Retinal pigment epithelial cell (primary cell): ENCODE results near the gene CACNA1B.
"Not testable (repeated sequence)": the region's sequence is repeated elsewhere in the genome, so short reads cannot be mapped to it uniquely, and the experiment has no call there.

Experiments
- DNase-seq: peaks from one replicate; pipeline ENCODE4 v3.0.0-alpha.2; 2010; ENCODE audit warnings: low read depth
- H3K4me3 ChIP-seq: 2 replicates; pipeline ENCODE4 v1.5.1; 2011; ENCODE audit warnings: mild to moderate bottlenecking, low read length, control low read depth, moderate library complexity
- TF ChIP-seq, protein P1 (sequence below): conservative IDR thresholded peaks from 2 replicates; pipeline ENCODE4 v1.5.1; 2011; ENCODE audit warnings: low read depth, low read length, control low read depth, inconsistent platforms

The CACNA1B gene

DNA sequence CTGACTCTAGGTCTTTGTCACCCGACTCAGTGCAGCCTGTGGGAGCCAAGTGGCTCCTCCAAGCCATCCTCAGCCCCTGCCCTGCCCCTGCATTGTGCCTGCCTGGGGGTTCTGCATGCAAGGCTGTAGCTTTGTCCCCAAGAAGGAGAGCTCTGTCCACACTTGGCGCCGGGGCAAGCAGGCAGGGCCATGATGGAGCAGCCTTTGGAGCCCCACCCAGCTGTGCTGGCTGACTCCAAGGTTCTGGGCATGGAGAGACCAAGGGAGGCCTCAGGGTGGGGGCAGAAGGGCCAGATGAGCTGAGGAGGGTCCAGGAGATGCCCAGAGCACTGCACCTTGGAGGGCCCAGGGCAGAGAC lies 226.2 kb downstream of the CACNA1B start:
- DNase-seq, result no peak
- no peak overlapping the region for H3K4me3 ChIP-seq
- TF ChIP-seq, protein P1, sequence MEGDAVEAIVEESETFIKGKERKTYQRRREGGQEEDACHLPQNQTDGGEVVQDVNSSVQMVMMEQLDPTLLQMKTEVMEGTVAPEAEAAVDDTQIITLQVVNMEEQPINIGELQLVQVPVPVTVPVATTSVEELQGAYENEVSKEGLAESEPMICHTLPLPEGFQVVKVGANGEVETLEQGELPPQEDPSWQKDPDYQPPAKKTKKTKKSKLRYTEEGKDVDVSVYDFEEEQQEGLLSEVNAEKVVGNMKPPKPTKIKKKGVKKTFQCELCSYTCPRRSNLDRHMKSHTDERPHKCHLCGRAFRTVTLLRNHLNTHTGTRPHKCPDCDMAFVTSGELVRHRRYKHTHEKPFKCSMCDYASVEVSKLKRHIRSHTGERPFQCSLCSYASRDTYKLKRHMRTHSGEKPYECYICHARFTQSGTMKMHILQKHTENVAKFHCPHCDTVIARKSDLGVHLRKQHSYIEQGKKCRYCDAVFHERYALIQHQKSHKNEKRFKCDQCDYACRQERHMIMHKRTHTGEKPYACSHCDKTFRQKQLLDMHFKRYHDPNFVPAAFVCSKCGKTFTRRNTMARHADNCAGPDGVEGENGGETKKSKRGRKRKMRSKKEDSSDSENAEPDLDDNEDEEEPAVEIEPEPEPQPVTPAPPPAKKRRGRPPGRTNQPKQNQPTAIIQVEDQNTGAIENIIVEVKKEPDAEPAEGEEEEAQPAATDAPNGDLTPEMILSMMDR, result no peak

DNA sequence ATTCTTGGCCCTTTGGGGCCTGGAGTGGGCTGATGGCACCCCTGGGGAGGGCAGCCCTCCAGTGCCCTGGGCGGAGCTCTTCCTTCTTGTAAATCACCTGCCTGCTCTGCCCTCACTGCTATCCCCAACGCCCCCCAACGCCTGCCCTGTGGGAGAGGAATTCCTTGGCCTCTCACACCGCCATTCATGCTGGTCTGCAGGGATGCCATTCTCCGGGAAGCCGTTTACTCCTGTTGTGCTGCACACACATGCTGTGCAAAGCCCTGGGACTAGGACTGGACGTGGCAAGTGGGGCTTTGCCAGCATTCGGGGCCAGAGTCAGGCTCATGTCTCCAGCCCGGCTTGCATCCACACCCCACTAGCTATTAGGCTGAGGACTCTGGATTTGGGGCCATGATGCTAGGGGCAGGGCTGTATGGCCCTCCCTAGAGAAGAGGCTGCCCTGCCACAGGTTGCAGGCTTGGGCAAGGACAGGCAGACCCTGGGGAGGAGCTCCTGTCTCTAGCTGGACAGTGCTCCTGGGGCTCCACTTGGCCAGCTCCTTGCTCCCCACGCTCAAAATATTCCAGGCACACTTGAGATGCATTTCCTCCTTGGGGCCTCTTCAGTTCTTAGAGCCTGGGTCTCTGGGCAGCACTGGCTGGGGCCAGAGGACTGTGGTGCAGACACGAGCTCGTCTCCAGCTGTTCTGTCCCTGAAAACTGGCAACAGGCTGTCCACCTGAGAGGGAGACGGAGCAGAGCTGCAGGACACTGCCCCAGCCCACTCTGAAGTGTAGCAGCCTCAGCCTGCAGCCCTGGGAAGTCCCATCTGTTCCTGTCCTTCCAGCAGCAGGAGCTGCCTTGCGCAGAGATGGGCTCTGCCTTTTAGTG lies 226.9 kb downstream of the CACNA1B start:
- TF ChIP-seq, protein P1, result no peak

DNA sequence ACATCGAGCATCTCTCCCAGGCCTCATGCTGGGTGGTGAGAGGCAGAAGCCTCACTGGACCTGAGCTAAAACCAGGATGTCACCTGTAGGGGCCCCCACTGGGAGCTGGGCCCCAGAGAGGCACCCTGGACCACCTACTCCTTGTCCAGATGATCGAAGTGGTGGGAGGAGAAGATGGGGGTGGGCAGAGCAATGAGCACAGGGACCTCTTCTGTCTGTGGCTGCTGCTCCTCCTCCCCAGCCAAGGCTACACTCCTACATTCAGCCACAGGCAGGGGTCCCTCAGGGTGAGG lies 227.5 kb downstream of the CACNA1B start:
- DNase-seq, result no peak
- TF ChIP-seq, protein P1, result no peak
- no peak overlapping the region for H3K4me3 ChIP-seq

More for the DNA sequence above, 226.9 kb downstream of the CACNA1B start:
- no peak overlapping the region for H3K4me3 ChIP-seq
- DNase-seq, result no peak

DNA sequence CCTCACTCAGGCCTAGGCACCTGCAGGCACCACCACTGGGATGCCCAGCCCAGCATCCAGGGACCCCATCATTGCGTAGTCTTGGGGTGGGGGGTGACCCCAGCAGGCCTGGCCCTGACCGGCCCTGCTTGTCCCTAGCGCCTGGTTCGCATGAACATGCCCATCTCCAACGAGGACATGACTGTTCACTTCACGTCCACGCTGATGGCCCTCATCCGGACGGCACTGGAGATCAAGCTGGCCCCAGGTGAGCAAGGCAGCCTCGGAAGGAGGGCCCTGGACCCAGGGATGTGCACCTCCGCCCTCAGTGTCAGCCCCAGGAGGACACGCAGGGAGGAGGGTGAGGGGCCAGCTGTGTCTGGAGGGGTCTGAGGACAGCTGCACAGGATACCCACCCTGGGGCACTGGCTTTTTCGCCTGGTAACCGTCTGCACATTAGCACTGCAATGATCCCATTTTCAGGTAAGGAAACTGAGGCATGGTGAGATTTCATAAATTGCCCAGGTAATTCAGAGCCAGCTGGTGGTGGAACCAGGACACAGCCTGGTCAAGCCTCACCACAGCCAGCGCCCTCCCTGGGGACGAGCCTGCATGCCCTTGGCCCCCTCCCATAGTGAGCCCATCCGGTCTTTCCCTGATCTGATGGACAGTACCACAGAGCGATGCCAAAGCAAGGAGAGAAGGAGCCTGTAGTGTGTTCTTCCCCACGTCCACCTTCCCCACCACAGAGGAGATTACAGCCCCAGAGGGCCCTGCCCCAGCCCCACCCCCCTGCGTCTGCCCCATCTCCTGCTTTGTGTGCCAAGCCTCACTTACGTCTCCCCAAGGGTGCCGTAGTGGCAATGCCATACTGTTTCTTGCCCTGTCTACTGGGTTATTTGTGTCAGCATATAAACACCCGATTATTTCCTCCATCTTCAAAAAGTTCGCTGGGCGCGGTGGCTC lies 228.3 kb downstream of the CACNA1B start:
- no peak overlapping the region for H3K4me3 ChIP-seq
- DNase-seq, result no peak
- TF ChIP-seq, protein P1, result no peak

DNA sequence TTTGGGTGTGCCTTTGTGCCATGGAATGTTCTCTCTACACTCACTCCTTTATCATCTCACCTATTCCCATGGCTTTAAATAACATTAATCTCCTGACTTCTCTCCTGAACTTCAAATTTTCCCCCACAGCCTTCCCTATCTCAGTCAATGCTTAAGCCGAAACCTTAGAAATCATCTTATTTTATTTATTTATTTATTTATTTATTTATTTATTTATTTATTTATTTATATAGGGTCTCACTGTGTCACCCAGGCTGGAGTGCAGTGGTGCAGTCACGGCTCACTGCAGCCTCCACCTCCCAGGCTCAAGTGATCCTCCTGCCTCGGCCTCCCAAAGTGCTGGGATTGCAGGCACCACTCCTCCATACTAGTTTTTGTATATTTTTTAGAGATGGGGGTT lies 229.5 kb downstream of the CACNA1B start:
- DNase-seq, H3K4me3 ChIP-seq: not testable (repeated sequence)

DNA sequence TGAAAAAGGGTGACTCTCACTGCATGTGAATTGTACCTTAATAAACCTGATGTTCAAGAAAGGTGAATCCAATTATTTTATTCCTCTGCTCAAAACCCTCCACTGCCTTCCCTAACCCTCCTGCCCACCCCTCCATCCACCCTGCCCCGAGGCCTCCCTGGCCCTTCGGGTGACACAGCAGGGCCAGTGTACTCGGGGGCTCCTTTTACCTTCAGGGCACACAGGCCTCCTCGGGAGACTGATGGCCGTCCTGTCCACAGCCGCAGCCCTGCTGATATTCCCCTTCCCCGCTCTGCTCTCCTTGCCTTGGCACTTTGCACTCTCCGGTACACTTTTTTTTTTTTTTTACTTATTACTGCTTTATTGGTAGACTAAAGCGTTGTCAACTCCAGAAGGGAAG lies 234.0 kb downstream of the CACNA1B start:
- TF ChIP-seq, protein P1, result no peak
- no peak for DNase-seq
- no peak overlapping the region for H3K4me3 ChIP-seq

DNA sequence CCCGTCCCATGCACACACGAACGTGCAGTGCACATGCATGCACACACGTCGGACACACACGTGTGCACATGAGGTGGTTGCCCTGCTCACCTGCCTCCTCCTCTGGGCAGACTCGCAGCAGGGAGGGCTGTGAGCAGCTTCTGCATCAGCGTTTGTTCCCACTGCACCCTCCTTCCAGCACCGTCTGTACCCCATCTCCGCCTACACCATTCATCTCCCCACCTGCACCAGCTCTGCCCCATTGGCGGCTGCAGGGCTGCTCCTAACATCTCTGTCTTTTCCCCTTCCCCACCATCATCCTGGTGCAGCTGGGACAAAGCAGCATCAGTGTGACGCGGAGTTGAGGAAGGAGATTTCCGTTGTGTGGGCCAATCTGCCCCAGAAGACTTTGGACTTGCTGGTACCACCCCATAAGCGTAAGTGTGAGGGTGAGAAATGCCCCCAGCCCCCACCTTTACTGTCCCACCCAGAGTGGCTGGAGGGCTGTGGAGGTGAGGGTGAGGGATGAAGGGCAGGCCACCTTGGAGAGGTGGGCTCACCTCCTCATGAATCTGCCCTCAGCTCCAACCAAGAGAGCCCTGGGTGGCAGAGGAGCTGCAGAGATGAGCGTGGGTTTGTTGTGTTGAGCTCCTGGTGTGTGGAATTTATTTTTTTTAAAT lies 234.6 kb downstream of the CACNA1B start:
- no peak for DNase-seq
- H3K4me3 ChIP-seq, result no peak overlapping the region
- TF ChIP-seq, protein P1, result no peak
